GM12891 (cell line): ENCODE data around the gene SOX10.

ENCODE experiments used
- DNase-seq: peaks from one replicate; pipeline ENCODE4 v3.0.0; 2011; ENCODE audit warnings: low spot score; ENCODE audit not compliant: insufficient read length
- FAIRE-seq: peaks from 2 replicates; lab custom pipeline; 2011; peaks lifted over from hg19 to GRCh38; lab: Jason Lieb, UNC
- PAX5 ChIP-seq: IDR thresholded peaks from 2 replicates; pipeline ENCODE4 v1.6.1; 2011; ENCODE audit warnings: low read length, moderate library complexity, mild to moderate bottlenecking; ENCODE audit not compliant: insufficient read depth, severe bottlenecking
- POLR2A ChIP-seq: IDR thresholded peaks from 2 replicates; pipeline ENCODE4 v1.6.1; 2011; ENCODE audit warnings: low read depth, low read length, control low read depth
- POLR2AphosphoS5 ChIP-seq: IDR thresholded peaks from 2 replicates; pipeline ENCODE4 v1.6.1; 2011; ENCODE audit warnings: low read depth, low read length, control low read depth
- POU2F2 ChIP-seq: IDR thresholded peaks from 2 replicates; pipeline ENCODE4 v1.6.1; 2011; ENCODE audit warnings: low read depth, mild to moderate bottlenecking, control low read depth, low read length, moderate library complexity
- SPI1 ChIP-seq: IDR thresholded peaks from 2 replicates; pipeline ENCODE4 v1.6.1; 2011; ENCODE audit warnings: low read depth, low read length, control low read depth
- TAF1 ChIP-seq: IDR thresholded peaks from 2 replicates; pipeline ENCODE4 v1.6.1; 2011; ENCODE audit warnings: low read depth, low read length, control low read depth

SOX10 gene

GRCh38 chr22:37932401-37932800 lies 52.0 kb downstream of the SOX10 start:
- TF ChIP-seq POLR2AphosphoS5 (no peak), POU2F2 (no peak)
- no peak for FAIRE-seq
- no peak for DNase-seq

GRCh38 chr22:37931893-37932389 lies 52.4 kb downstream of the SOX10 start:
- FAIRE-seq: no peak
- TF ChIP-seq PAX5: no peak
- no peak for TF ChIP-seq TAF1
- TF ChIP-seq SPI1: no peak
- no peak for TF ChIP-seq POU2F2
- DNase-seq: no peak

GRCh38 chr22:37930952-37931440 lies 53.4 kb downstream of the SOX10 start:
- FAIRE-seq: no peak

GRCh38 chr22:37930270-37930951 lies 53.9 kb downstream of the SOX10 start:
- FAIRE-seq (peak; percentile 69), DNase-seq (peak; percentile 52)
- TF ChIP-seq POLR2A (no peak), TAF1 (no peak), PAX5 (no peak), SPI1 (no peak), POU2F2 (no peak), POLR2AphosphoS5 (no peak)

More at GRCh38 chr22:37930952-37931440, 53.4 kb downstream of the SOX10 start:
- TF ChIP-seq POLR2A (no peak), SPI1 (no peak), POU2F2 (no peak), POLR2AphosphoS5 (no peak), TAF1 (no peak), PAX5 (no peak)
- DNase-seq: no peak

GRCh38 chr22:37929390-37929789 lies 55.0 kb downstream of the SOX10 start:
- DNase-seq (no peak), FAIRE-seq (no peak)
- TF ChIP-seq SPI1 (no peak), POLR2A (no peak), POLR2AphosphoS5 (no peak), PAX5 (no peak), TAF1 (no peak), POU2F2 (no peak)

- FAIRE-seq (no peak), DNase-seq (no peak)
- TF ChIP-seq POLR2AphosphoS5: no peak
- no peak for TF ChIP-seq SPI1
- no peak for TF ChIP-seq PAX5
- no peak for TF ChIP-seq POU2F2
- TF ChIP-seq TAF1: no peak
- no peak for TF ChIP-seq POLR2A
These were observed 56.8 kb downstream of the SOX10 start for GRCh38 chr22:37927637-37927936.

- FAIRE-seq (no peak), DNase-seq (no peak)
- TF ChIP-seq PAX5 (no peak), SPI1 (no peak), POLR2A (no peak), TAF1 (no peak), POU2F2 (no peak), POLR2AphosphoS5 (no peak)
These were observed 57.4 kb downstream of the SOX10 start for GRCh38 chr22:37926771-37927636.

GRCh38 chr22:37926358-37926757 lies 58.0 kb downstream of the SOX10 start:
- TF ChIP-seq POU2F2 (no peak), SPI1 (no peak), POLR2A (no peak), TAF1 (no peak), POLR2AphosphoS5 (no peak), PAX5 (no peak)
- DNase-seq: no peak
- no peak for FAIRE-seq

GRCh38 chr22:37925767-37926166 lies 58.6 kb downstream of the SOX10 start:
- TF ChIP-seq POU2F2 (no peak), SPI1 (no peak), POLR2A (no peak), POLR2AphosphoS5 (no peak), PAX5 (no peak), TAF1 (no peak)
- FAIRE-seq: no peak
- no peak for DNase-seq

- TF ChIP-seq TAF1 (no peak), PAX5 (no peak), POLR2AphosphoS5 (no peak), POU2F2 (no peak), POLR2A (no peak), SPI1 (no peak)
- DNase-seq: no peak
- FAIRE-seq: no peak
These were observed 59.0 kb downstream of the SOX10 start for GRCh38 chr22:37925330-37925729.
